H9 (cell line): ENCODE data around the gene PARVB. TPM values are rescaled to one million over a fixed set of nuclear protein-coding genes. Genes with fewer than 3 reads are reported as not detected.

Experiments
- DNase-seq: peaks from one replicate; pipeline ENCODE4 v3.0.0-alpha.2; 2017
- H2AFZ ChIP-seq: one replicate; pipeline ENCODE4 v1.6.1; 2013; ENCODE audit warnings: mild to moderate bottlenecking, low read length, control low read depth, moderate library complexity
- H2AK5ac ChIP-seq: 2 replicates; pipeline ENCODE4 v1.6.1; 2013; ENCODE audit warnings: low read length, control low read depth, mixed read lengths; ENCODE audit not compliant: insufficient read length
- H2BK120ac ChIP-seq: one replicate; pipeline ENCODE4 v1.6.1; 2013; ENCODE audit warnings: low read depth, mild to moderate bottlenecking, low read length, control low read depth, inconsistent platforms; ENCODE audit not compliant: poor library complexity, severe bottlenecking
- H2BK12ac ChIP-seq: 2 replicates; pipeline ENCODE4 v1.6.1; 2013; ENCODE audit warnings: low read length, control low read depth, mixed read lengths, low read depth; ENCODE audit not compliant: insufficient read length
- H2BK15ac ChIP-seq: 2 replicates; pipeline ENCODE4 v1.6.1; 2013; ENCODE audit warnings: low read depth, low read length, control low read depth
- H2BK20ac ChIP-seq: one replicate; pipeline ENCODE4 v1.6.1; 2013; ENCODE audit warnings: low read depth, mild to moderate bottlenecking, low read length, control low read depth, inconsistent platforms; ENCODE audit not compliant: poor library complexity, severe bottlenecking
- H2BK5ac ChIP-seq: 2 replicates; pipeline ENCODE4 v1.6.1; 2013; ENCODE audit warnings: low read length, control low read depth, mixed read lengths; ENCODE audit not compliant: insufficient read length
- H3K14ac ChIP-seq: 2 replicates; pipeline ENCODE4 v1.6.1; 2013; ENCODE audit warnings: low read length, control low read depth; ENCODE audit not compliant: insufficient read depth
- H3K18ac ChIP-seq: 2 replicates; pipeline ENCODE4 v1.6.1; 2013; ENCODE audit warnings: low read depth, mild to moderate bottlenecking, mixed read lengths, low read length, control low read depth; ENCODE audit not compliant: insufficient read length
- H3K23ac ChIP-seq: 2 replicates; pipeline ENCODE4 v1.6.1; 2013; ENCODE audit warnings: low read length, control low read depth, mixed read lengths, low read depth; ENCODE audit not compliant: insufficient read length
- H3K23me2 ChIP-seq: 2 replicates; pipeline ENCODE4 v1.6.1; 2013; ENCODE audit warnings: low read depth, mild to moderate bottlenecking, mixed read lengths, low read length, control low read depth; ENCODE audit not compliant: insufficient read length, poor library complexity, severe bottlenecking
- H3K27ac ChIP-seq: 2 replicates; pipeline ENCODE4 v1.5.1; 2013; ENCODE audit warnings: low read length, control low read depth, mixed read lengths, low read depth; ENCODE audit not compliant: insufficient read length
- H3K27me3 ChIP-seq: 2 replicates; pipeline ENCODE4 v1.6.1; 2013; ENCODE audit warnings: low read length, control low read depth, inconsistent platforms; ENCODE audit not compliant: insufficient read depth
- H3K4ac ChIP-seq: 2 replicates; pipeline ENCODE4 v1.6.1; 2013; ENCODE audit warnings: low read depth, mild to moderate bottlenecking, control low read depth, inconsistent platforms, low read length, moderate library complexity
- H3K4me1 ChIP-seq: 2 replicates; pipeline ENCODE4 v1.6.1; 2013; ENCODE audit warnings: low read length, control low read depth, inconsistent platforms; ENCODE audit not compliant: insufficient read depth
- H3K4me2 ChIP-seq: 2 replicates; pipeline ENCODE4 v1.6.1; 2013; ENCODE audit warnings: low read length, control low read depth, mixed read lengths; ENCODE audit not compliant: insufficient read length, insufficient read depth
- H3K56ac ChIP-seq: 2 replicates; pipeline ENCODE4 v1.6.1; 2013; ENCODE audit warnings: low read depth, mild to moderate bottlenecking, mixed read lengths, low read length, control low read depth; ENCODE audit not compliant: insufficient read length
- H3K79me1 ChIP-seq: 2 replicates; pipeline ENCODE4 v1.6.1; 2013; ENCODE audit warnings: low read depth, mild to moderate bottlenecking, moderate library complexity, low read length, control low read depth, inconsistent platforms; ENCODE audit not compliant: insufficient read depth, poor library complexity, severe bottlenecking
- H3K79me2 ChIP-seq: 2 replicates; pipeline ENCODE4 v1.6.1; 2013; ENCODE audit warnings: low read length, control low read depth, inconsistent platforms; ENCODE audit not compliant: insufficient read depth
- H3K9ac ChIP-seq: 2 replicates; pipeline ENCODE4 v1.6.1; 2013; ENCODE audit warnings: low read length, control low read depth, mixed read lengths; ENCODE audit not compliant: insufficient read length; ENCODE audit errors: extremely low read depth
- H3K9me3 ChIP-seq: one replicate; pipeline ENCODE4 v1.6.1; 2013; ENCODE audit warnings: low read depth, low read length, inconsistent platforms; ENCODE audit not compliant: control insufficient read depth
- H3T11ph ChIP-seq: one replicate; pipeline ENCODE4 v1.6.1; 2013; ENCODE audit warnings: mild to moderate bottlenecking, low read length, control low read depth, inconsistent platforms
- H4K20me1 ChIP-seq: one replicate; pipeline ENCODE4 v1.6.1; 2013; ENCODE audit not compliant: control insufficient read depth, insufficient read length, insufficient read depth
- H4K5ac ChIP-seq: 2 replicates; pipeline ENCODE4 v1.6.1; 2013; ENCODE audit warnings: low read depth, mild to moderate bottlenecking, mixed read lengths, low read length, control low read depth; ENCODE audit not compliant: insufficient read length
- H4K8ac ChIP-seq: replicated peaks from 2 replicates; pipeline ENCODE4 v1.6.1; 2013; ENCODE audit warnings: low read length, control low read depth, mixed read lengths, low read depth; ENCODE audit not compliant: insufficient read length
- H4K91ac ChIP-seq: 2 replicates; pipeline ENCODE4 v1.6.1; 2013; ENCODE audit warnings: low read depth, mild to moderate bottlenecking, moderate library complexity, mixed read lengths, low read length, control low read depth; ENCODE audit not compliant: insufficient read length
- H3K27ac Mint-ChIP-seq, 3 experiments: 2 replicates in 2 of 3; 3 replicates in 1 of 3; pipeline ENCODE4 v1.8.0; 2020 to 2021; ENCODE audit warnings: mixed read lengths in 3 of 3, mild to moderate bottlenecking in 1 of 3, moderate library complexity in 1 of 3
- H3K27me3 Mint-ChIP-seq: 2 replicates; pipeline ENCODE4 v1.8.0; 2021; ENCODE audit warnings: low read depth, mild to moderate bottlenecking, moderate library complexity, mixed read lengths
- H3K36me3 Mint-ChIP-seq, 3 experiments: 2 replicates in 2 of 3; 3 replicates in 1 of 3; pipeline ENCODE4 v1.8.0; 2020 to 2021; ENCODE audit warnings: low read depth in 3 of 3, mixed read lengths in 3 of 3; ENCODE audit not compliant: insufficient read depth in 1 of 3
- H3K4me1 Mint-ChIP-seq, 2 experiments: 2 replicates each; pipeline ENCODE4 v1.8.0; 2020; ENCODE audit warnings: mixed read lengths in 2 of 2
- H3K4me3 Mint-ChIP-seq, 2 experiments: 2 replicates in 1 of 2; 3 replicates in 1 of 2; pipeline ENCODE4 v1.8.0; 2020 to 2021; ENCODE audit warnings: mild to moderate bottlenecking in 2 of 2, mixed read lengths in 2 of 2, moderate library complexity in 1 of 2
- H3K9me3 Mint-ChIP-seq, 2 experiments: 2 replicates in 1 of 2; 3 replicates in 1 of 2; pipeline ENCODE4 v1.8.0; 2020; ENCODE audit warnings: mild to moderate bottlenecking in 2 of 2, mixed read lengths in 2 of 2, moderate library complexity in 1 of 2
- WGBS: extraction: QIAGEN DNeasy Blood & Tissue Kit; methylation state at CpG from one replicate; pipeline ENCODE4 v1.1.7; 2013; ENCODE audit warnings: missing lambda C conversion rate, low lambda C conversion rate, mixed read lengths; ENCODE audit not compliant: insufficient read length; ENCODE audit errors: extremely low coverage; 5-methylcytosine and 5-hydroxymethylcytosine counted together
- total RNA-seq: library from RNA; stranded (reverse); gene quantifications from 2 replicates; pipeline ENCODE4 v1.2.1, GENCODE V29; 2021
- TF ChIP-seq, protein P1 (sequence below): fragments of 200-600 bp; sonication (generic); conservative IDR thresholded peaks from 3 replicates; pipeline ENCODE4 v1.8.0; 2021; ENCODE audit warnings: antibody characterized with exemption, mild to moderate bottlenecking

PARVB gene
- total RNA-seq, 1 experiment from 2014 or later, result 15.6 TPM

DNA sequence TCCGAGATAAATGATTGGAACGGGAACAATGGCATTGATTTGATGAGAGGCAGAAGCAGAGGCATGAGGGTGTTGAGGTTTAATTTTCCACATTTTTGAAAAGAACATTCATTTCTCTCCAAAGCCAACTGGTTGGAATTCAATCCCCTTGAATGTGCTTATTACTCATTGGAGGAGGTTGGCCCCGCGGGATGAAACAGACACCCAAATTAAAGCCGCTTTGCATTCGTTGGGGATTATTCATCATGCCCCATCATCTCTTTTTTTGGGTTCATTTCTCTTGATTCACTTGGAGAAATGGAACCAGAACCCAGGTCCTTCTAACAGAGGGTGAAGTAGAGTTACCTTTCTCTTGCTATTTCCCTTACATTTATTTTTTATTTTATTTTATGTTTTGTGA is 109.1 kb downstream of the PARVB start:
- no peak overlapping the region for H2BK20ac ChIP-seq
- H4K8ac ChIP-seq, result no peak overlapping the region
- DNase-seq, result no peak
- no peak overlapping the region for H3K27ac ChIP-seq
- no peak overlapping the region for H3K18ac ChIP-seq
- H3K4me2 ChIP-seq, result no peak overlapping the region
- H3T11ph ChIP-seq, result no peak overlapping the region
- no peak overlapping the region for H4K91ac ChIP-seq
- H2BK5ac ChIP-seq, result no peak overlapping the region
- no peaks in the 10 kb centered on the region for H3K79me1 ChIP-seq
- no peaks in the 10 kb centered on the region for H3K27me3 ChIP-seq
- H3K23ac ChIP-seq, result no peak overlapping the region
- no peaks in the 10 kb centered on the region; the same call in none of the 2 replicates for H3K27me3 Mint-ChIP-seq
- no peak overlapping the region for H3K14ac ChIP-seq
- no peak overlapping the region for H2BK120ac ChIP-seq
- no peak overlapping the region for H3K9ac ChIP-seq
- peaks cover 3% of the 10 kb centered on the region for H3K4me1 ChIP-seq
- H3K9me3 ChIP-seq, result peaks cover 22% of the 10 kb centered on the region
- no CpG with 5 or more reads among the region's 6 CpGs for WGBS
- no peak overlapping the region for H2AK5ac ChIP-seq
- no peak overlapping the region for H2AFZ ChIP-seq
- H3K4ac ChIP-seq, result no peak overlapping the region
- H4K20me1 ChIP-seq, result no peaks in the 10 kb centered on the region
- no peak overlapping the region for H2BK12ac ChIP-seq
- no peak overlapping the region for H2BK15ac ChIP-seq
- H3K4me1 Mint-ChIP-seq, result peaks cover 20 to 28% of the 10 kb centered on the region in 2 experiments
- H3K9me3 Mint-ChIP-seq, result peaks cover 24% of the 10 kb centered on the region in 2 experiments
- no peak overlapping the region for H3K4me3 Mint-ChIP-seq
- H3K27ac Mint-ChIP-seq, result no peak overlapping the region
- H3K23me2 ChIP-seq, result no peaks in the 10 kb centered on the region
- no peak overlapping the region for H3K56ac ChIP-seq
- TF ChIP-seq, protein P1, sequence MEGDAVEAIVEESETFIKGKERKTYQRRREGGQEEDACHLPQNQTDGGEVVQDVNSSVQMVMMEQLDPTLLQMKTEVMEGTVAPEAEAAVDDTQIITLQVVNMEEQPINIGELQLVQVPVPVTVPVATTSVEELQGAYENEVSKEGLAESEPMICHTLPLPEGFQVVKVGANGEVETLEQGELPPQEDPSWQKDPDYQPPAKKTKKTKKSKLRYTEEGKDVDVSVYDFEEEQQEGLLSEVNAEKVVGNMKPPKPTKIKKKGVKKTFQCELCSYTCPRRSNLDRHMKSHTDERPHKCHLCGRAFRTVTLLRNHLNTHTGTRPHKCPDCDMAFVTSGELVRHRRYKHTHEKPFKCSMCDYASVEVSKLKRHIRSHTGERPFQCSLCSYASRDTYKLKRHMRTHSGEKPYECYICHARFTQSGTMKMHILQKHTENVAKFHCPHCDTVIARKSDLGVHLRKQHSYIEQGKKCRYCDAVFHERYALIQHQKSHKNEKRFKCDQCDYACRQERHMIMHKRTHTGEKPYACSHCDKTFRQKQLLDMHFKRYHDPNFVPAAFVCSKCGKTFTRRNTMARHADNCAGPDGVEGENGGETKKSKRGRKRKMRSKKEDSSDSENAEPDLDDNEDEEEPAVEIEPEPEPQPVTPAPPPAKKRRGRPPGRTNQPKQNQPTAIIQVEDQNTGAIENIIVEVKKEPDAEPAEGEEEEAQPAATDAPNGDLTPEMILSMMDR, result no peak
- peaks cover 20 to 27% (median 27%) of the 10 kb centered on the region in 3 experiments for H3K36me3 Mint-ChIP-seq
- no peaks in the 10 kb centered on the region for H3K79me2 ChIP-seq
- H4K5ac ChIP-seq, result no peak overlapping the region
